ENCODE results near the gene SYTL3.

GRCh38 chr6:158638324-158638854 lies 11.5 kb upstream of the SYTL3 start:
- no peak for TF ChIP-seq CTCF (IDR thresholded peaks at IDR 0.05)
- TF ChIP-seq POLR2A (IDR thresholded peaks at IDR 0.05), result no peak

Data from body of pancreas (tissue), 4 donors.